Activated naive CD4-positive, alpha-beta T cell (primary cell): ENCODE data around the gene ROMO1.
"Not testable (repeated sequence)": the region's sequence is repeated elsewhere in the genome, so short reads cannot be mapped to it uniquely, and the experiment has no call there.

ENCODE experiments used
- DNase-seq, 4 experiments: peaks; one replicate each; lab custom pipeline; 2025; lab: John Stamatoyannopoulos, UW

ROMO1 gene

GRCh38 chr20:35710884-35711587 is 11.8 kb downstream of the ROMO1 start:
- no peak for DNase-seq

GRCh38 chr20:35711588-35712209 is 12.5 kb downstream of the ROMO1 start:
- no peak for DNase-seq

GRCh38 chr20:35713120-35713519 is 13.9 kb downstream of the ROMO1 start:
- not testable (repeated sequence) for DNase-seq

- no peak for DNase-seq
These were observed 14.9 kb downstream of the ROMO1 start for GRCh38 chr20:35714127-35714526.

GRCh38 chr20:35715652-35716051 is 16.4 kb downstream of the ROMO1 start:
- no peak for DNase-seq

- DNase-seq: no peak
These were observed 17.1 kb downstream of the ROMO1 start for GRCh38 chr20:35716330-35716729.

- not testable (repeated sequence) for DNase-seq
These were observed 19.1 kb downstream of the ROMO1 start for GRCh38 chr20:35718321-35718720.

- no peak for DNase-seq
These were observed 19.9 kb downstream of the ROMO1 start for GRCh38 chr20:35718972-35719635.

- no peak for DNase-seq
These were observed 20.5 kb downstream of the ROMO1 start for GRCh38 chr20:35719717-35720116.

GRCh38 chr20:35720165-35721123 is 21.2 kb downstream of the ROMO1 start:
- no peak for DNase-seq

- no peak for DNase-seq
These were observed 22.0 kb downstream of the ROMO1 start for GRCh38 chr20:35721219-35721618.

- DNase-seq: no peak
These were observed 22.4 kb downstream of the ROMO1 start for GRCh38 chr20:35721621-35722020.

- not testable (repeated sequence) for DNase-seq
These were observed 24.1 kb downstream of the ROMO1 start for GRCh38 chr20:35723275-35723639.

GRCh38 chr20:35723652-35724320 is 24.6 kb downstream of the ROMO1 start:
- DNase-seq: not testable (repeated sequence)

- no peak for DNase-seq
These were observed 25.4 kb downstream of the ROMO1 start for GRCh38 chr20:35724321-35725230.

- no peak for DNase-seq
These were observed 27.9 kb downstream of the ROMO1 start for GRCh38 chr20:35726842-35727711.

- no peak for DNase-seq
These were observed 30.1 kb downstream of the ROMO1 start for GRCh38 chr20:35729283-35729807.

- no peak for DNase-seq
These were observed 30.8 kb downstream of the ROMO1 start for GRCh38 chr20:35729836-35730582.
